NCI-H2081 treated with DMSO at 0.1 percent for 48 hours (cell line): ENCODE data around the gene VSIG10L2.
A peak's percentile ranks its signal among the peaks of the same experiment; 100 is the strongest.
"Not testable (repeated sequence)": the region's sequence is repeated elsewhere in the genome, so short reads cannot be mapped to it uniquely, and the experiment has no call there.

Experiments
- DNase-seq: peaks from one replicate; lab custom pipeline; 2025; lab: John Stamatoyannopoulos, UW

VSIG10L2 gene

GRCh38 chr11:125945797-125946520, at the start of gene VSIG10L2:
VSIG10L2 (plus strand) TSS chr11:125946044; CDS start chr11:125946056, 12 bp downstream.
- DNase-seq = no peak

- DNase-seq = no peak
These were observed 44.0 kb upstream of the VSIG10L2 start for GRCh38 chr11:125901872-125902271.

- DNase-seq = no peak
These were observed 43.4 kb upstream of the VSIG10L2 start for GRCh38 chr11:125902277-125902926.

- DNase-seq = peak; percentile 87
These were observed 42.7 kb upstream of the VSIG10L2 start, which contains the start of gene PUS3 for GRCh38 chr11:125902927-125903710. PUS3 (minus strand) TSS chr11:125903206; CDS start chr11:125896284, 6,922 bp downstream.

- DNase-seq = no peak
These were observed 41.9 kb upstream of the VSIG10L2 start, which contains the start of gene DDX25 for GRCh38 chr11:125903711-125904659. DDX25 (plus strand) TSS chr11:125904508; CDS start chr11:125904518, 10 bp downstream.

- no peak for DNase-seq
These were observed 41.2 kb upstream of the VSIG10L2 start for GRCh38 chr11:125904678-125905077.

- DNase-seq = no peak
These were observed 35.5 kb upstream of the VSIG10L2 start for GRCh38 chr11:125910226-125910849.

GRCh38 chr11:125914601-125915000, 31.2 kb upstream of the VSIG10L2 start:
- DNase-seq = not testable (repeated sequence)

GRCh38 chr11:125916683-125917347, 29.0 kb upstream of the VSIG10L2 start:
- DNase-seq = no peak

GRCh38 chr11:125918140-125918840, 27.6 kb upstream of the VSIG10L2 start:
- no peak for DNase-seq

GRCh38 chr11:125921042-125921441, 24.8 kb upstream of the VSIG10L2 start:
- DNase-seq = no peak

GRCh38 chr11:125922156-125922555, 23.7 kb upstream of the VSIG10L2 start:
- no peak for DNase-seq

- DNase-seq = peak; percentile 4
These were observed 22.7 kb upstream of the VSIG10L2 start for GRCh38 chr11:125923012-125923579.

GRCh38 chr11:125923633-125924032, 22.2 kb upstream of the VSIG10L2 start:
- no peak for DNase-seq

- no peak for DNase-seq
These were observed 21.3 kb upstream of the VSIG10L2 start for GRCh38 chr11:125924384-125925007.

GRCh38 chr11:125925247-125925740, 20.6 kb upstream of the VSIG10L2 start:
- DNase-seq = peak; percentile 28

GRCh38 chr11:125925804-125926203, 20.0 kb upstream of the VSIG10L2 start:
- DNase-seq = no peak

- DNase-seq = no peak
These were observed 19.2 kb upstream of the VSIG10L2 start for GRCh38 chr11:125926682-125927081.
